ENCODE results near the gene HES7. TPM values are rescaled to one million over a fixed set of nuclear protein-coding genes. Genes with fewer than 3 reads are reported as not detected.

Gene HES7
- total RNA-seq, 1 experiment from 2014 or later = 0.61 TPM

DNA sequence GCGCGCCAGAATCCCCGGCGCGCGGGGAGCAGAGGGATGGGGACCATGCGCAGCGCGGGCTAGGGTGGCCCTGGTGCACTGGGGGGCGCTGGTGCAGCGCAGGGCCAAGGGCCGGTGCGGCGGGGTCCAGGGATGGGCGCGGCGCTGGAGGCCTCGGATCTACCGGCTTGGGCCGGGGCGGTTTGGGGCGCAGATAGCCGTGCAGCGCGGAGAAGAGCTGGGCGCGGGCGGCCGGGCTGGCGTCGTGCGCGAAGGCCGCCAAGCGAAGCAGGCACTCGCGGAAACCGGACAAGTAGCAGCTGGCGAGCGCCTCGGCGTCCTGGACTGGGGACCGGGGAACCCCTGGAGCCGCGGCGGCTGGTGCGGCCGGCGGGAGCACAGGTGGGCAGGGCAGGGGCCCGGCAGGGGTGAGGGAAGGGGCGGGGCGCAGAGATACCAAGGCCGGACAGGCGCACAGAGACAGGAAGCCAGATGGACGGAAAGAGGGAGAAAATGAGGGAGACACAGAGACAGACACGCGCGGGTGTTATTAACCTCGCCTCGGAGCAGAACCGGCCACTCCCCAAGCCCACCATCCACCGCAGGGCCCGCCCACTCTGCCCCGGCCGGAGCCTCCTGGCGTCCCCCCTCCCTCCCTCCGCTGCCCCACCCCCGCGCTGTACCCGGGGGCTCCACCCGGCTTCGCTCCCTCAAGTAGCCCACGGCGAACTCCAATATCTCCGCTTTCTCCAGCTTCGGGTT, 2.1 kb downstream of the HES7 start:
- Histone ChIP-seq H3K27ac (ENCODE audit: low read depth, low read length) (peak overlapping the region; percentile 57), H3K4me1 (ENCODE audit: control insufficient read depth in 1 of 2, insufficient read depth in 2 of 2, low read length in 2 of 2) (peaks cover 30 to 81% of the 10 kb centered on the region in 2 experiments), H3K9me2 (ENCODE audit: insufficient read depth) (no peaks in the 10 kb centered on the region), H3K9me3 (ENCODE audit: control insufficient read depth in 1 of 2, insufficient read depth in 1 of 2, low read depth in 1 of 2, low read length in 2 of 2) (no peaks in the 10 kb centered on the region), H3K79me2 (ENCODE audit: insufficient read depth, low read length) (no peaks in the 10 kb centered on the region), H3K4me3 (replicated peaks in 1 of 2; ENCODE audit: low read depth in 1 of 2, low read length in 2 of 2) (peak overlapping the region; percentile 52 to 61), H3K4me2 (ENCODE audit: low read length) (peak overlapping the region; percentile 92), H3K36me3 (ENCODE audit: control insufficient read depth in 1 of 2, insufficient read depth in 2 of 2, low read length in 2 of 2) (no peaks in the 10 kb centered on the region), H2AFZ (ENCODE audit: low read depth, low read length, poor library complexity, severe bottlenecking) (peak overlapping the region; percentile 66), H3K9ac (ENCODE audit: low read length) (peak overlapping the region; percentile 51), H4K20me1 (ENCODE audit: insufficient read depth) (peaks cover 3% of the 10 kb centered on the region; the same call in 1 of the 2 replicates), H3K27me3 (ENCODE audit: insufficient read depth, low read length) (no peaks in the 10 kb centered on the region)
- TF ChIP-seq POLR2A (IDR thresholded peaks at IDR 0.05; ENCODE audit: borderline replicate concordance, extremely low read depth, insufficient read depth, insufficient read length) = no peak
- peak; percentile 38 for TF ChIP-seq TCF7L2 (IDR thresholded peaks at IDR 0.05; ENCODE audit: borderline replicate concordance, extremely low read depth, insufficient read depth, insufficient read length)
- TF ChIP-seq, protein P1, sequence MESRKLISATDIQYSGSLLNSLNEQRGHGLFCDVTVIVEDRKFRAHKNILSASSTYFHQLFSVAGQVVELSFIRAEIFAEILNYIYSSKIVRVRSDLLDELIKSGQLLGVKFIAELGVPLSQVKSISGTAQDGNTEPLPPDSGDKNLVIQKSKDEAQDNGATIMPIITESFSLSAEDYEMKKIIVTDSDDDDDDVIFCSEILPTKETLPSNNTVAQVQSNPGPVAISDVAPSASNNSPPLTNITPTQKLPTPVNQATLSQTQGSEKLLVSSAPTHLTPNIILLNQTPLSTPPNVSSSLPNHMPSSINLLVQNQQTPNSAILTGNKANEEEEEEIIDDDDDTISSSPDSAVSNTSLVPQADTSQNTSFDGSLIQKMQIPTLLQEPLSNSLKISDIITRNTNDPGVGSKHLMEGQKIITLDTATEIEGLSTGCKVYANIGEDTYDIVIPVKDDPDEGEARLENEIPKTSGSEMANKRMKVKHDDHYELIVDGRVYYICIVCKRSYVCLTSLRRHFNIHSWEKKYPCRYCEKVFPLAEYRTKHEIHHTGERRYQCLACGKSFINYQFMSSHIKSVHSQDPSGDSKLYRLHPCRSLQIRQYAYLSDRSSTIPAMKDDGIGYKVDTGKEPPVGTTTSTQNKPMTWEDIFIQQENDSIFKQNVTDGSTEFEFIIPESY (IDR thresholded peaks at IDR 0.05; ENCODE audit: extremely low read depth, insufficient replicate concordance, low read length) = no peak
- no peak for TF ChIP-seq CEBPB (IDR thresholded peaks at IDR 0.05; ENCODE audit: low read depth)
- TF ChIP-seq, protein P2, sequence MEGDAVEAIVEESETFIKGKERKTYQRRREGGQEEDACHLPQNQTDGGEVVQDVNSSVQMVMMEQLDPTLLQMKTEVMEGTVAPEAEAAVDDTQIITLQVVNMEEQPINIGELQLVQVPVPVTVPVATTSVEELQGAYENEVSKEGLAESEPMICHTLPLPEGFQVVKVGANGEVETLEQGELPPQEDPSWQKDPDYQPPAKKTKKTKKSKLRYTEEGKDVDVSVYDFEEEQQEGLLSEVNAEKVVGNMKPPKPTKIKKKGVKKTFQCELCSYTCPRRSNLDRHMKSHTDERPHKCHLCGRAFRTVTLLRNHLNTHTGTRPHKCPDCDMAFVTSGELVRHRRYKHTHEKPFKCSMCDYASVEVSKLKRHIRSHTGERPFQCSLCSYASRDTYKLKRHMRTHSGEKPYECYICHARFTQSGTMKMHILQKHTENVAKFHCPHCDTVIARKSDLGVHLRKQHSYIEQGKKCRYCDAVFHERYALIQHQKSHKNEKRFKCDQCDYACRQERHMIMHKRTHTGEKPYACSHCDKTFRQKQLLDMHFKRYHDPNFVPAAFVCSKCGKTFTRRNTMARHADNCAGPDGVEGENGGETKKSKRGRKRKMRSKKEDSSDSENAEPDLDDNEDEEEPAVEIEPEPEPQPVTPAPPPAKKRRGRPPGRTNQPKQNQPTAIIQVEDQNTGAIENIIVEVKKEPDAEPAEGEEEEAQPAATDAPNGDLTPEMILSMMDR (IDR thresholded peaks at IDR 0.05 in 2 of 3, conservative IDR thresholded peaks at IDR 0.05 in 1 of 3; ENCODE audit: borderline replicate concordance in 1 of 3, insufficient read depth in 1 of 3, low read depth in 2 of 3, low read length in 2 of 3) = peak; percentile 59 to 70 (median 60); a peak in 5 of 6 replicates
- TF ChIP-seq JUND (IDR thresholded peaks at IDR 0.05) = no peak
- peak; percentile 45; the same call in 1 of the 2 replicates for TF ChIP-seq ZFX (IDR thresholded peaks at IDR 0.05)
- TF ChIP-seq YY1 (IDR thresholded peaks at IDR 0.05; ENCODE audit: extremely low read depth, insufficient replicate concordance, low read depth, low read length) = no peak
- TF ChIP-seq EZH2 (IDR thresholded peaks at IDR 0.05) = no peak
- TF ChIP-seq RAD21 (IDR thresholded peaks at IDR 0.05; ENCODE audit: low read depth) = peak; percentile 91
- intact Hi-C loops (cut with micrococcal nuclease) = loop anchor here (2.0 to 10.0 kb wide), 3 partner anchors 17 to 263 kb away; partner anchors contain the start of gene RPL26
- RAD21 ChIA-PET (ENCODE audit: low non-redundant PET in 1 of 2, low total read pairs in 2 of 2, uncharacterized antibody in 2 of 2, unreplicated experiment in 2 of 2) = interaction anchor here (0.6 to 1.2 kb wide), 2 partner anchors 49 to 93 kb away, joined by 3 read pairs; no protein-coding TSS in a partner anchor
- no TSS peak for BruUV-seq (replicated peaks)
- POLR2A ChIA-PET = interaction anchor here (0.6 to 2.5 kb wide), 5 partner anchors 11 to 182 kb away, joined by 3 to 13 read pairs (median 4); partner anchors contain the start of gene SLC25A35
- CTCF ChIA-PET = interaction anchor here (0.6 to 1.1 kb wide), 7 partner anchors 11 to 624 kb away, joined by 3 to 5 read pairs (median 3); no protein-coding TSS in a partner anchor
- DNase-seq (ENCODE audit: low read depth, low spot score) (peak; percentile 51), ATAC-seq (peak; percentile 43)
